Embryonic facial prominence (tissue), 1 donor: Measurements from ENCODE around the gene TARBP1.
"Not testable (repeated sequence)": the region's sequence is repeated elsewhere in the genome, so short reads cannot be mapped to it uniquely, and the experiment has no call there.

Source experiments
- DNase-seq: peaks from one replicate; pipeline ENCODE4 v3.0.0-alpha.2; 2016; ENCODE audit errors: extremely low spot score

The TARBP1 gene

DNA sequence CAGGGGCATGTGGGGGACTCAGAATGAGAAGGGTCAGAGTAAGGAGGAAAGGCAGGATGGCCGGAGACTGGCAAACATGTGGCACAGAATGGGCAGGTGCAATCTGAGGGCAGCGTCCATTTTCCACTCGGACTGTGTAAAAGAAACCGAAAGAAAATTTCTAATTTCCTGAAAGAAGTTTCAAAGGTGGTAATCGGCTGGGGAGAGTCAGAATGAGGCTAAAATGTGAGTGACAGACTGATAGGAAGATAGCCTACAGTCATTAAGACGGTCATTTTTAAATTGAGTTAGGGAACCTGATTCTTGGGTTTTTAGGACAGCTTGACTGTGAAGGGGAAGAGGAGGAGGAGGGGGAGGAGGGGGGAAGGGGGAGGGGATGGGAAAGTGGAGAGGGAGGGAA, 82.1 kb downstream of the TARBP1 start:
- DNase-seq = no peak

DNA sequence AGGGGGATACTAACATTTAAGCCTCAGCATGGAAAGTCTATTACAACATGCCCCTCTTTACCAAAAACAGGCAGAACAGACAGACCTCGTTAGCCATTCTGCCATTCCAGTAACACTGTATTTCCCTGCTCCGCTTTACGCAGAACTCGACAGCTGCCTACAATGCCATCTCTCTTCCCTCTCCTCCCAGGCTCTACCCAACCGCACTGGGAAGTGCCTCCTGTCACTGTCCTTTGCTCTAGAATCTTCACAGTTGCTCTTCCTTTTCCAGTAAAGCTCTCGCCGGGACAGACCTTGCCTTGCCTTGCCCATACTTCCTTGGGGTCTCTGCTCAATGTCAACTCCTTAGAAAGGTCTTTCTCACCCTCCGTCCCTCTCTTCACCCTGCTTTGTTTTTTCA, 82.9 kb downstream of the TARBP1 start:
- no peak for DNase-seq

DNA sequence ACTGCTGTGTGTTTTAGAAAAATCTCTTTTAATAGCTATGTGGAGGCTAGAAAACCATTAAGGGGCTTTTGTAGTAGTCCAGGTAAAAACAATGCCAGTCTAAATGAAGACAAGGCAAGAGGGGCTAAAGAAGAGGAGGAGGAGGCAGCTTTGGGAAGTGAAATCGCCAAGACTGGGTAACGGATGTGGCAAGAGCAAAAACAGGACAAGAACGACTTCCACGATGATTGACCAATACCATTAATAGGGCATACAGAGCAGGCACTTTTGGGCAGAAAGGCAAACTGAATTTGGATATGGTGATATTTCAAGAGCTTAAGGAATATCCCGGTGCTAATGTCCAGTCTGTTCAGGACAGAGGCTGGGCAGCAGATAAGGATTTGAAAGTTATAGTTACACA, 83.7 kb downstream of the TARBP1 start:
- no peak for DNase-seq

DNA sequence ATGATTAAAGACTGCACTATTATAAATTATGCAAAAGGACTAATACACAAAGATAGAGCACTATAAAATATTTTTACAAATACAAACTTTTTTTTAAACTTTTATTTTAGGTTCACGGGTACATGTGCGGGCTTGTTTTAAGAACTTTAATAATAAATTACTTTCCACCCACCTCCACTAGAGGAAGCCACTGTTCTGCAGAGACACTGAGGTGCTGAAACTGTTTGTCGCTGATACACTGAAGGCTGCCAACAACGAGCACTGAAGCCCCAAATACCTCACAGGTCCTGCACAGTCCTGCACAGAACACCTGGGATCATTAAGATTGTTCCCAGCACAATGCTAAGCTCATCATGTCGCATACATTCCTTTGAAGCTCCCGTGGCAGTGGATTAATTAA, 85.8 kb downstream of the TARBP1 start:
- no peak for DNase-seq

DNA sequence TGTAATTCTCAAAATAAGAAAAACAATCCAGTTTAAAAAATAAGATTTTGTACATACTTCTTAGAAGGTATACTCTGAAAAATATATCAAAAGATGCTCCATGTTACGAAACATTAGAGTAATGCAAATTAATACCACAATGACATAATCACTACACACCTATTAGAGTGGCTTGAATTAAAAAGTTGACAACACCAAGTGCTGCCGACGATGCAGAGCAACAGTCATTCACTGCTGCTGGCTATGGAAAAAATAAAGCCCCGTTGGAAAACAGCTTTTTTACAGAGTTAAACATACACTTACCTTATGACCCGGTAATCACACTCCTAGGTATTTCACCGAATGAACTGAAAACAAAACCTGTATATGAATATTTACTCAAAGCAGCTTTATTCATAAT, 90.9 kb downstream of the TARBP1 start:
- no peak for DNase-seq

DNA sequence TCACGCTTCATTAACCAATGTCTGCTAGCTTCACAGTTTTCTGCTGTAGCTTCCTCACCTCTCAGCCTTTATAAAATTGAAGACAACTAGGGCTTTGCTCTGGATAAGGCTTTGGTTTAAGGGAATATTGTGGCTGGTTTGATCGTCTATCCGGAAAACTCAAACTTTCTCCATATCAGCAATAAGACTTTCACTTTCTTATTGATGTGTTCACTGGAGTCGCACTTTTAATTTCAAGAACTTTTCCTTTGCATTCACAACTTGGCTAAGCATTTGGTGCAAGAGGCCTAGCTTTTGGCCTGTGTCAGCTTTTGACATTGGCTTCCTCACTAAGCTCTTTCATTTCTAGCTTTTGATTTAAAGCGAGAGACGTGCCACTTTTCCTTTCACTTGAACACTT, 92.9 kb downstream of the TARBP1 start:
- DNase-seq = no peak

DNA sequence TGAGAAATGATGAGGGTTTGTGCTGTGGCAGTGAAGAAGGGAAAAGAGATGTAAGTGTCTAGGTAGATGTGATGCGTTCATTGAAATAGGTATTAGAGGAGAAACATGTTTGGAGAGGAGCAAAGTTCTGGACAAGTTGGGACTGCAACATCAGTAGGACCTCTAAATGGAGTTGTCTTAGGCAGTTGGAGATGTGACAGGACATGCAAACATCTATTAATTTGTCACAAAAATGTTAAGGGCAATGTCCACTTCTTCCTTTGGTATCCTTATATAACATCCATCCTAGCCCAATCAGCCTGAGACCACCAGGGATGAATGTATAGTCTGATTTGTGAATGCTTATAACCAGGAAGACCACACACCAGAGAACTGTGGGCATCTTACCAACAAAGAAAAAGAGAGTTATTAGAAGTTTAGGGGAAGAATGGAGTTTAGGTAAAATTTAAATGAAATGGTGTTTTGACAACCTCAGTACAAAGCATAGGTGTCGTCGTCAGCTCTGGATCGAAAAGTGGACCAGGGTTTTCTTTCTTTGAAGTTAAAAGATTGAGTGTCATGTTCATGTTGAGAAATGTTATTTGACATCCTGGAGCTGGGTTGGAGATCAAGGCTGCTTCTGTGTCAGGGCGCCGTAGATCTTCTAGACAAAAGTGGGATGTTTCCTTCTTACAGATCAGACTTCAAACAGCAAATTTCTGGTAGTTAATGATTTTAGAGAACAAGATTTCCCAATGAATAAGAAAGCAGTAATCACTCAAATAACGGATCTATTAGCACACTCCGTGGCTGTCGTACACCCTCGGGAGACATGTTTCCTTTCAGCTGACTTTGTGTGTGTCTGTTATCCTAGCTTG, 97.1 kb downstream of the TARBP1 start:
- DNase-seq = no peak

DNA sequence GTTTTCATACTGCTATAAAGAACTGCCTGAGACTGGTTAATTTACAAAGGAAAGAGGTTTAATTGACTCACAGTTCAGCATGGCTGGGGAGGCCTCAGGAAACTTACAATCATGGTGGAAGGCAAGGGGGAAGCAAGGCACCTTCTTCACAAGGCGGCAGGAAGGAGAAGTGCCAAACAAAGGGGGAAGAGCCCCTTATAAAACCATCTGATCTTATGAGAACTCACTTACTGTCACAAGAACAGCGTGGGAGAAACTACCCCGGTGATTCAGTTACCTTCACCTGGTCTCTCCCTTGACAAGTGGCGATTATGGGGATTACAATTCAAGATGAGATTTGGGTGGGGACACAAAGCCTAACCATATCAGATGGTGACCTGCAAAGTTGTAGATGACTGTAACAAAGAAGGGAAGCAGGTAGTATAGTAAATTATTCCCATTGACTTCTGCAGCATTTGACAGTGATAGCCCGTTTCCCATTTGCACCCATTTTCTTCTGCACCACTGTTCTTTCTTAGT, 99.3 kb downstream of the TARBP1 start:
- DNase-seq = not testable (repeated sequence)

DNA sequence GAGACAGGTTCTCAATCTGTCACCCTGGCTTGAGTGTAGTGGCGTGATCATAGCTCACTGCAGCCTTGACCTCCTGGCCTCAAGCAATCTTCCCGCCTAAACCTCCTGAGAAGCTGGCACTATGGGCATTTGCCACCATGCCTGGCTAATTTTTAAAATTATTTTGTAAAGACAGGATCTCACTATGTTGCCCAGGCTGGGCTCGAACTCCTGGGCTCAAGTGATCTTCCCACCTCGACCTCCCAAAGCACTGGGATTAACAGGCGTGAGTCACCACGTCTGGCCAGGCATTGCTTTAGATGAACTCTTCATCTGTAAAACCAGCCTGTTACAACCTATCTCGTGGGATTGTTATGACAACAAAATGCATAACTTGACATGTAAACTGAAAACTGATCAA, 103.3 kb downstream of the TARBP1 start:
- no peak for DNase-seq

DNA sequence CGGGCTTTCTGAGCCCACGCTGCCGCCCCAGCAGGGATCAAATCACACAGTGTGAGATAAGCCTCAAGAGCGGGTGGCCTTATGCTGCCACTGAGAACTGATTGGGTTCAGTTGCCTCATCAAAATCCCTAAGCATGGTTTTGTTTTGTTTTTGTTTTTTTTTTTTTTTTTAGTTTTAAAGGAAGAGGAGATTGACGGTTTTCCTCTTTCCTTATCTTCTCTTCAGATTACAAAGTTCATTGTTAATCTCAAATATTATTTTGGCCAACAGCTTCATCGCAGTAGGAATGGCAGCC, 105.1 kb downstream of the TARBP1 start:
- DNase-seq = no peak

DNA sequence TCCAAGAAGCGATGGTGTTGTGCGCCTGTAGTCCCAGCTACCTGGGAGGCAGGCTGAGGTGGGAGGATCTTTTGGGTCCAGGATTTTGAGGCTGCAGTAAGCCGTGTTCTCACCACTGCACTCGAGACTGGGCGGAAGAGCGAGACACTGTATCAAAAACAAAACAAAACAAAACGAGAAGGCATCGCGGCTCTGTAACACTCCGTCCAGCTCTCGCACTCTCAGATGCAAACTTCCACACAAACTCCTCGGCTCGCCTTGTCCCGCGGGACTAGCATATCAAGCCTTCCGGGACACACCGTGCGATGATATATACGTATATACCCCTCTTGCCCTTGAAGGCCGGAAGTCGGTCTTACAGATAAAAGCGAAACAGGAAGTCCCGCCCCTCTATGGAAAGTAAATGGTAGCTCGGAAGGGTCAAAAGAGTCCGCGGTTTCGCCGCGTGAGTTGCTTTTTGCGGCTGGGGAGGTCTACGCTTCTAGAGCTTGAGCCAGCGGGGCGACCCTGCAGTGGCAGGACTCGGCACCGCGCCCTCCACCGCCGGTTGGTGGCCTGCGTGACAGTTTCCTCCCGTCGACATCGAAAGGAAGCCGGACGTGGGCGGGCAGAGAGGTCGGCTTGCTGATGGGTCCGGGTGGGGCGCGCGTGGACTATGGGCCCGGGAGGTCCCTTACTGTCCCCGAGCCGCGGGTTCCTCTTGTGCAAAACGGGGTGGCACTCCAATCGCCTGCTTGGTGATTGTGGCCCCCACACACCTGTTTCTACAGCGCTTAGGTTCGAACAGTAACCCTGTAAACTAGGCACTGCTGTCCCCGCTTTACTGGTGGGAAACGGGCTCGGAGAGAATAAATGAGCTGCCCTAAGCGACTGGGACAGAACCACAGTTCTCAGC, 105.7 kb downstream of the TARBP1 start, which contains the start of gene COA6:
TSS of gene COA6 (plus strand) at position 393 of the 895 bp plus-strand sequence. CDS start at position 404, 11 bp downstream.
- DNase-seq = peak; percentile 91

DNA sequence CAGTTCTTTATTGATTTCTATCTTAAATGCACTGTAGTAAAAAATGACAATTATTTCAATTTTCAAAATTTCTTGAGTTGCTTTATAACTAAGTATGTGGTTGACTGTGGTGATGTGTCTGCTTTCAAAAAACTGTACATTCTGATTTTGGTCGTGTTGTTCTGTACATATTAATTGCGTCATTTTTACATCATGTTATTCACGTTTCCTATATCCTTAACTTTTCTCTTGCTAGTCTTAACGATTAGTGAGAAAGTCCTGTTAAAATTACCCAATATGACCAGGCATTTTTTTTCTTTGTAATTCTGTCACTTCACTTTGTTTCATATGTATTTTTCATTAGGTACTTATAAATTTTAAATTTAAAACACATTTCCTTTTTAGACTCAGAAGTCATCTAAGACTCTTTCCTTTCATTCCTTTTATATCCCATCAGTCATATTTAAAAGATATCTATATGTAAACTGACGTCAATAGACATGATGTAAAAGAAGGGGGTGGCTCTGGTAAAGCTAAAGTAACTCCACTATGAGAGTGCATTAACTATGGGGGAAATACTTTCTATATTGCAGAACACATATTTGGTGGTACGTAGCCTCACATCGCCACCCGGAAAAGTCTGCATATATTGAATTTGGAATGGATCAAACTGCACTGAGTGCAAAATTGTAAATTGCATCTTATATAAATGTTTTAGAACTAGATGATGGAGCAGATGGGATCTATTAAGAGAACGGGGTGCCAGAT, 106.8 kb downstream of the TARBP1 start:
- no peak for DNase-seq

DNA sequence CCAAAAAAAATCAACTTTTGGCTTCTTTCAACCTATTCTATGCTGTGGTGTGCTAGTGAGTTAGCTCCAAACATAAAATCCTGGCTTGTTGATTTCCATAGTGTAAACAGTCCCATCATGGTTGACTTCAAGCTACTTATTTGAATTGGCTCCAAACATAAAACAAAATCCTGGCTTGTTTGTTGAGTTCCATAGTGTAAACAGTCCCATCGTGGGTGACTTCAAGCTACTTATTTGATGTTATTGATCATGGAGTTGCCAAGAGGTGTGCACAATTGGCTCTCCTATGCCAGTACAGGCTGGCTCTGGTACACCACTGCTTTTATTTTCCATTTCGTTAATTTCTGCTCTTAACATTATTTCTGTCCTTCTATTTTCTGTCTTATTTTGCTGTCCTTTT, 107.6 kb downstream of the TARBP1 start:
- DNase-seq = no peak

DNA sequence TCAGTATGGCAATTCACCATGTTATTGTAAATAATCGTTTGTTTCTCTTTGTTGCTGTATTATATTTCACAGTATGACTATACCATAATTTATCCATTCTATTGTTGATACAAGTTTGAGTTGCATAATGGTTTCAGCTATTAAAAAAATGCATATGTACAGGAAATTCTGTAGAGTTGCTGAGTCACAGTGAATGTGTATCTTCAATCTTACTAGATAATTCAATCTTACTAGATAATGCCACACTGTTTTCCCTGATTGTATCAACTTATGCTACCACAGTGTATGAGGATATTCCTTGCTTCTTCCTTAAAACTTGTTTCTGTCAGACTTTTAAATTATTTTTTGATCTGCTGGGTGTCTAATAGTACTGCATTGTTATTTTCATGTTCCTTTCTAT, 109.2 kb downstream of the TARBP1 start:
- no peak for DNase-seq

DNA sequence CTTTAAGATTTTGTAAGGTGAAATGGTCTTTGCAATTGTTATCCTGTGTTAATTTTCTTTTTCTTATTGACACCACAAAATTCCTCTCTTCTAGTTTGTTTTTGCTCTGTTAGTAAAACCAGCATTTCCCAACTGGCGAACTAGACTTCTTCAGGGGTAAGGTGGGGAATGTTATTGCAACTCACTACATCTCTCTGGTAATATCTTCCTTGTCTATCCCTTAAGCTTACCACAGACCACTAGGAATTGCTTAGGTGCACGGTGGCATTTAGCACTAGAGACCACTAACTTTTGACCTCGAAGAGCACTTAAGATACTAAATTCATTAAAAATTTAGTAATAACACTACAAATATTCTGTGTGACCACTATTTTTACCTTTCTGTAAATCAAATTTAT, 109.9 kb downstream of the TARBP1 start:
- no peak for DNase-seq

DNA sequence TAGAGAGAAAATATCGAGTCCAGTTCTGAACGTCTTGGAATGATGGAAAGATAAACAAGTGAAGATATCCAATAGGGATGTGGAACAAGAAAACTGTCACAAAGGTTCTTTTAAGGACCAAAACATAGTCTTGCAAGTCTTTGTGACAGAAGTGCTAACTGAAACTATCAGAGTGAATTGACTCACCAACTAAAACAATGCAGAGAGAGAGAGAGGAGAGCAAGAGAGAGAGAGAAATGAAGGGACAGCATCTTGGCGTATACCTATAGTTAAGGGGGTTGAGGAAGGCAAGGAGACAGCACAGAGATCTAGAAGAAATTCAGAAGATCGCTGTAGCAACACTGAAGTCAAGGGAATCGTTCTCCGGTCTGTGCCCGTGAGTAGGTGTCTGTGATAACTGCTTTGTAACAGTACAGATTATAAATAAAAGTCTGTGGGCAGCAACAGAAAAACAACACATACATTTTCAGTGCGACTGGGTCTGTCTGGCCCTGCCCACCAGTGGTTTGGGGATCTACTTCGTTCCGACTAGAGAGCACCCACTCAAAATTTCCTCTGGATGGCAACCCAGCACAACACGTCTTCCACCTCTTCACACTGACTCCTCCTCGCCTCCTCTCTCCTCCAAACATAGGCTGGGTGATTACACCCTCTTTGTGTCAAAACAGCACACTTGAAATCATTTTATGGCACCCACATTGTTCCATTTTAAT, 110.5 kb downstream of the TARBP1 start:
- DNase-seq = no peak

DNA sequence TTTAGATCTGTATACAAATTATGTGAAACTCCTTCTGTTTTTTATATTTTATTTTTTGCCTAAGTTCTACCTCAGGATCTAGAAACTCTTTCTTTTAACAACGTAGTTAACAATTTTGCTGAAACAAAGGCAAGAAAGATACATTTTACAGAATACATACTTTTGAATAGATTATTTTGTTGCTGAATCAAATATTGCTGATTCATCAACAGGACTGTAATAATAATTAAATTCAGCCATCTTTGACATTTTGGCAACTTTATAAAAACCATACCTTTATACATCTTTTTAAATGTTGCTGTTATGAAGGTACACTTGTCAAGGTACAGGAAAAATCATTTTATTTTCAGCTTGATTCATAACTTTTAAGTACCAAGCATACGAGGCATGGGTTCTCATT, 116.4 kb downstream of the TARBP1 start:
- no peak for DNase-seq

DNA sequence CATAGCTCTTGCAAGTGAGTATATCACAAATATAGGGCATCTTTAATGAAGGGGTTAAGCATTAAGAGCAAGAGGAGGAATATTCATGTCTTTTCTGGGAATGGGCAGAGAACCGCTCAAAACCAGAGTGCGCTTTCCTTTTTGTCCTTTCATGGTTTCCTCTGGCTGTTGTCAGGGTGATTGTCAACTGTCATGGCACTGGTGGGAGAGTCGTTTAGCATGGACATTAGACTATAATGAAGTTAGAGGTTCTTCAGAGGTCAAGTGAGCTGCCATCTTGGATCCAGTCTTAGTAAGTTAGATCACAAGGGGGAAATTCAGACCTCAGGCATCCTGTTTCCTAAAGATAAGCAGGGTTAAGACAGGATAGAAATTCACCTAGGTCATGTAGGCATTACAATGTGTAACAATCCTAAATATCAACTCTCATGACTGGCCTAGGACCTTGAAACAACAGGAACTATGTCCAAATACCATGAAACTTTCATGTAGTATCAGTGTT, 117.8 kb downstream of the TARBP1 start:
- DNase-seq = no peak

DNA sequence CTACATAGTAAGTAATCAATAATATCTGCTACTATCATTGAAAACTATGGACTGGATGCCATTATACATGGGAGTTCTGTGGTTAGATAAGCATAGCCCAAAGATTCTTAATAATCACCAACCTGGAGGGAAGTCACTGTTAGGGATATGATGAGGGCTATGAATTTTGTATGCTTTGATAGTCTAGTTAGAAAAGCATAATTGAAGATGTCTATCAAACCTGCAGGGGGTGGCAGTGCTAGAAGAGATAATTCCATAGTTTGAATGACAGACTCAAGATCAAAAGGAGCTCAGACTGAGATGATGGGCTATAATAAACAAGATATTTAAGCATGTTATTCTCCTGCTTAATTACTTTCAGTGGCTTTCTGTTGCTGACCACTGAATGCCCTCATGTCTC, 121.1 kb downstream of the TARBP1 start:
- DNase-seq = no peak

DNA sequence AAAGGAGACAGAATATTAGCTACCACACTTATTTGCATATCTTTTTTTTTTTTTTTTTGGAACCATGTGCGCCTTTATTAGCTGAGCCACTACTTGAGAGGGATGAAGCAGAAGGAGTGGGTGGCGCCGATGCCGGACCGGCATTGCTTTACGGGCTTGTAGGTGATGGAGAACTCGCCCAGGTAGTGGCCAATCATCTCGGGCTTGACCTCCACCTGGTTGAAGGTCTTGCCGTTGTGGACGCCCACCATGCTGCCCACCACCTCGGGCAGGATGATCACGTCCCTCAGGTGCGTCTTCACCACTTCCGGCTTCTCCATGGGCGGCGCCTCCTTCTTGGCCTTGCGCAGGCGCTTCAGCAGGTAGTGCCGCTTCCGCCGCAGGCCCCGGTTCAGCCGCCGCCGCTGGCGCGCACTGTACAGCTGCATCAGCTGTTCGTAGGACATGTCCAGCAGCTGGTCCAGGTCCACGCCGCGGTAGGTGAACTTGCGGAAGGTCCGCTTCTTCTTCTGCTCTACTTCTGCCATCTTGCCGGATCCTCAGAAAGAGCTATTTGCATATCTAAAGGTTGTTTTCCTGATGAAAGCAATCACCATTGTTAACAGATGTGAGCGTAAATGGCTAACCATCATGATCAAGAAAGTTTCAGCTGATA, 122.2 kb downstream of the TARBP1 start:
- DNase-seq = not testable (repeated sequence)
